HepG2 (cell line): ENCODE data around the gene SALL4. TPM values are rescaled to one million over a fixed set of nuclear protein-coding genes. Genes with fewer than 3 reads are reported as not detected.
A peak's percentile ranks its signal among the peaks of the same experiment; 100 is the strongest.

Experiments used
- ASH2L ChIP-seq: fragments of 300-600, 200-600 bp; sonication (generic); IDR thresholded peaks from 2 replicates; pipeline ENCODE4 v1.7.0; 2017; ENCODE audit warnings: low read depth, mild to moderate bottlenecking, moderate library complexity, mixed read lengths, low read length; ENCODE audit not compliant: insufficient read length
- GABPB1 ChIP-seq: IDR thresholded peaks from 2 replicates; pipeline ENCODE4 v1.6.1; 2016; ENCODE audit warnings: mild to moderate bottlenecking, missing genetic modification reagents, moderate library complexity, missing compliant biosample characterization
- HOXA9 ChIP-seq: sonication (generic); formaldehyde crosslinking; IDR thresholded peaks from 2 replicates; pipeline ENCODE4 v1.8.1; 2022; ENCODE audit warnings: missing genetic modification reagents, mild to moderate bottlenecking, moderate library complexity, borderline replicate concordance
- ISX ChIP-seq: sonication (generic); formaldehyde crosslinking; conservative IDR thresholded peaks from 2 replicates; pipeline ENCODE4 v1.5.0; 2020; ENCODE audit warnings: missing genetic modification reagents
- KAT2B ChIP-seq: fragments of 150-350 bp; IDR thresholded peaks from 2 replicates; pipeline ENCODE4 v1.6.1; 2014; ENCODE audit warnings: low read depth, low read length, borderline replicate concordance
- PRPF4 ChIP-seq: fragments of 200-400 bp; formaldehyde crosslinking; IDR thresholded peaks from 2 replicates; pipeline ENCODE4 v1.6.1; 2016; ENCODE audit warnings: low read length, low read depth; ENCODE audit not compliant: poor library complexity, severe bottlenecking
- RARA ChIP-seq: IDR thresholded peaks from 2 replicates; pipeline ENCODE4 v1.6.1; 2016; ENCODE audit warnings: missing genetic modification reagents, missing compliant biosample characterization
- RFXAP ChIP-seq: sonication (generic); formaldehyde crosslinking; IDR thresholded peaks from 2 replicates; pipeline ENCODE4 v1.4.0; 2020; ENCODE audit warnings: missing genetic modification reagents, borderline replicate concordance
- SMARCE1 ChIP-seq: fragments of 450-650 bp; IDR thresholded peaks from 2 replicates; pipeline ENCODE4 v1.6.1; 2017; ENCODE audit warnings: borderline replicate concordance
- SOX5 ChIP-seq: IDR thresholded peaks from 2 replicates; pipeline ENCODE4 v1.6.1; 2016; ENCODE audit warnings: borderline replicate concordance
- TRIM24 ChIP-seq: sonication (generic); formaldehyde crosslinking; IDR thresholded peaks from 2 replicates; pipeline ENCODE4 v1.8.0; 2022; ENCODE audit warnings: mild to moderate bottlenecking, missing genetic modification reagents
- ZBTB2 ChIP-seq: sonication (generic); formaldehyde crosslinking; IDR thresholded peaks from 2 replicates; pipeline ENCODE4 v1.8.0; 2022; ENCODE audit warnings: low read depth, missing genetic modification reagents
- ZBTB7A ChIP-seq: sonication (generic); formaldehyde crosslinking; IDR thresholded peaks from 2 replicates; pipeline ENCODE4 v1.8.0; 2022; ENCODE audit warnings: mild to moderate bottlenecking, missing genetic modification reagents
- ZFP36L2 ChIP-seq: sonication (generic); formaldehyde crosslinking; IDR thresholded peaks from 2 replicates; pipeline ENCODE4 v1.4.0; 2020; ENCODE audit warnings: missing genetic modification reagents
- ZMYM3 ChIP-seq: sonication (generic); formaldehyde crosslinking; IDR thresholded peaks from 2 replicates; pipeline ENCODE4 v1.5.1; 2020; ENCODE audit warnings: mild to moderate bottlenecking, missing genetic modification reagents
- ZNF350 ChIP-seq: sonication (generic); formaldehyde crosslinking; IDR thresholded peaks from 2 replicates; pipeline ENCODE4 v1.4.0; 2020; ENCODE audit warnings: mild to moderate bottlenecking, low read depth, missing genetic modification reagents, borderline replicate concordance
- ZNF460 ChIP-seq: sonication (generic); formaldehyde crosslinking; IDR thresholded peaks from 2 replicates; pipeline ENCODE4 v1.5.1; 2020; ENCODE audit warnings: missing genetic modification reagents, mild to moderate bottlenecking, borderline replicate concordance
- ZNF557 ChIP-seq: sonication (generic); formaldehyde crosslinking; IDR thresholded peaks from 2 replicates; pipeline ENCODE4 v1.4.0; 2020; ENCODE audit warnings: missing genetic modification reagents
- ZNF597 ChIP-seq: sonication (generic); formaldehyde crosslinking; IDR thresholded peaks from 2 replicates; pipeline ENCODE4 v1.5.0; 2020; ENCODE audit warnings: missing genetic modification reagents
- ZNF678 ChIP-seq: sonication (generic); formaldehyde crosslinking; IDR thresholded peaks from 2 replicates; pipeline ENCODE4 v1.4.0; 2020; ENCODE audit warnings: mild to moderate bottlenecking, missing genetic modification reagents
- polyA plus RNA-seq, 8 experiments: library from polyadenylated mRNA; depleted of rRNA in 3 of 8; stranded (reverse) in 7 of 8; unstranded in 1 of 8; fragments of >200 nt; fragmentation: Illumina TruSeq in 4 of 8; extraction: Trizol in 4 of 8; gene quantifications; 2 replicates each; pipeline versions ENCODE4 v1.2.1 to v1.2.3, GENCODE V29; 2011 to 2016; ENCODE audit warnings: low read depth in 4 of 8, missing spikeins in 1 of 8, mixed read lengths in 1 of 8; ENCODE audit not compliant: insufficient read depth in 1 of 8
- total RNA-seq, 5 experiments: library from RNA; depleted of rRNA; stranded (reverse); fragments of >200 nt; fragmentation: Illumina TruSeq; extraction: Trizol; gene quantifications; 2 replicates each; pipeline ENCODE4 v1.2.3, GENCODE V29; 2016; ENCODE audit warnings: low read depth in 1 of 5
- TF ChIP-seq, protein P1 (sequence below), 2 experiments: sonication (generic) in 1 of 2; formaldehyde crosslinking in 1 of 2; IDR thresholded peaks; 2 replicates each; pipeline versions ENCODE4 v1.4.0 to v1.6.1; 2018 to 2020; ENCODE audit warnings: missing genetic modification reagents in 2 of 2, borderline replicate concordance in 1 of 2, low read depth in 1 of 2, mild to moderate bottlenecking in 1 of 2, missing biosample characterization in 1 of 2
- TF ChIP-seq, protein P2 (sequence below): sonication (generic); IDR thresholded peaks from 2 replicates; pipeline ENCODE4 v1.6.1; 2016; ENCODE audit warnings: low read depth, borderline replicate concordance
- TF ChIP-seq, protein P3 (sequence below): fragments of 450-650 bp; IDR thresholded peaks from 2 replicates; pipeline ENCODE4 v1.6.1; 2017

Gene SALL4
- total and polyA plus RNA-seq, 2 of the 13 experiments (the other 11 are each of a cell fraction or from before 2014, with no cell fraction given): 0.33 to 1.8 TPM

GRCh38 chr20:51739722-51740249 is 62.5 kb downstream of the SALL4 start (continued):
- TF ChIP-seq RARA (CRISPR knock-in tag) (peak; percentile 17; the same call in 1 of the 2 replicates), ZNF678 (CRISPR knock-in tag) (0 out of 2 replicates have a peak, but pooled peaks have one; percentile 59), ZNF557 (CRISPR knock-in tag) (no peak), PRPF4 (no peak), ISX (CRISPR knock-in tag) (no peak), RFXAP (no peak), SOX5 (peak; percentile 53; the same call in 1 of the 2 replicates), ZMYM3 (CRISPR knock-in tag) (peak; percentile 98), ZNF597 (CRISPR knock-in tag) (no peak), ZNF460 (peak; percentile 87), ZBTB7A (CRISPR knock-in tag) (peak; percentile 34; the same call in 1 of the 2 replicates), GABPB1 (no peak), HOXA9 (no peak), SMARCE1 (no peak), KAT2B (no peak), TRIM24 (CRISPR knock-in tag) (no peak), ZNF350 (CRISPR knock-in tag) (peak; percentile 28; the same call in 1 of the 2 replicates), ZFP36L2 (CRISPR knock-in tag) (no peak), ASH2L (peak; percentile 13), ZBTB2 (CRISPR knock-in tag) (no peak)
- TF ChIP-seq, protein P1, sequence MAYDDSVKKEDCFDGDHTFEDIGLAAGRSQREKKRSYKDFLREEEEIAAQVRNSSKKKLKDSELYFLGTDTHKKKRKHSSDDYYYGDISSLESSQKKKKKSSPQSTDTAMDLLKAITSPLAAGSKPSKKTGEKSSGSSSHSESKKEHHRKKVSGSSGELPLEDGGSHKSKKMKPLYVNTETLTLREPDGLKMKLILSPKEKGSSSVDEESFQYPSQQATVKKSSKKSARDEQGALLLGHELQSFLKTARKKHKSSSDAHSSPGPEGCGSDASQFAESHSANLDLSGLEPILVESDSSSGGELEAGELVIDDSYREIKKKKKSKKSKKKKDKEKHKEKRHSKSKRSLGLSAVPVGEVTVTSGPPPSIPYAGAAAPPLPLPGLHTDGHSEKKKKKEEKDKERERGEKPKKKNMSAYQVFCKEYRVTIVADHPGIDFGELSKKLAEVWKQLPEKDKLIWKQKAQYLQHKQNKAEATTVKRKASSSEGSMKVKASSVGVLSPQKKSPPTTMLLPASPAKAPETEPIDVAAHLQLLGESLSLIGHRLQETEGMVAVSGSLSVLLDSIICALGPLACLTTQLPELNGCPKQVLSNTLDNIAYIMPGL (CRISPR knock-in tag; IDR thresholded peaks at IDR 0.05; ENCODE audit: borderline replicate concordance in 1 of 2, low read depth in 1 of 2): 0 out of 4 replicates have a peak, but pooled peaks of 1 of the 2 experiments have one; percentile 26
- TF ChIP-seq, protein P2, sequence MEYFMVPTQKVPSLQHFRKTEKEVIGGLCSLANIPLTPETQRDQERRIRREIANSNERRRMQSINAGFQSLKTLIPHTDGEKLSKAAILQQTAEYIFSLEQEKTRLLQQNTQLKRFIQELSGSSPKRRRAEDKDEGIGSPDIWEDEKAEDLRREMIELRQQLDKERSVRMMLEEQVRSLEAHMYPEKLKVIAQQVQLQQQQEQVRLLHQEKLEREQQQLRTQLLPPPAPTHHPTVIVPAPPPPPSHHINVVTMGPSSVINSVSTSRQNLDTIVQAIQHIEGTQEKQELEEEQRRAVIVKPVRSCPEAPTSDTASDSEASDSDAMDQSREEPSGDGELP: no peak
- TF ChIP-seq, protein P3, sequence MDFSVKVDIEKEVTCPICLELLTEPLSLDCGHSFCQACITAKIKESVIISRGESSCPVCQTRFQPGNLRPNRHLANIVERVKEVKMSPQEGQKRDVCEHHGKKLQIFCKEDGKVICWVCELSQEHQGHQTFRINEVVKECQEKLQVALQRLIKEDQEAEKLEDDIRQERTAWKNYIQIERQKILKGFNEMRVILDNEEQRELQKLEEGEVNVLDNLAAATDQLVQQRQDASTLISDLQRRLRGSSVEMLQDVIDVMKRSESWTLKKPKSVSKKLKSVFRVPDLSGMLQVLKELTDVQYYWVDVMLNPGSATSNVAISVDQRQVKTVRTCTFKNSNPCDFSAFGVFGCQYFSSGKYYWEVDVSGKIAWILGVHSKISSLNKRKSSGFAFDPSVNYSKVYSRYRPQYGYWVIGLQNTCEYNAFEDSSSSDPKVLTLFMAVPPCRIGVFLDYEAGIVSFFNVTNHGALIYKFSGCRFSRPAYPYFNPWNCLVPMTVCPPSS: no peak
